ENCODE results near the gene COL16A1.
A peak's percentile ranks its signal among the peaks of the same experiment; 100 is the strongest.

COL16A1 gene

GRCh38 chr1:31644560-31645273, 59.1 kb downstream of the COL16A1 start, which contains the start of gene PEF1:
PEF1 (minus strand) TSS chr1:31644876; CDS start chr1:31644864, 12 bp downstream.
- ChIA-PET CTCF (interaction anchor here (0.9 to 3.5 kb wide), 6 partner anchors 12 to 144 kb away, joined by 3 to 22 read pairs (median 6); no protein-coding TSS in a partner anchor), POLR2A (interaction anchor here (0.8 to 1.9 kb wide), 8 partner anchors 53 to 154 kb away, joined by 3 to 8 read pairs (median 3); partner anchors contain the start of gene COL16A1)
- H3K4me3 ChIP-seq (ENCODE audit: low read depth, low read length) = peak within 1 kb of the TSS; percentile 98
- TF ChIP-seq CTCF (IDR thresholded peaks at IDR 0.05; ENCODE audit: insufficient read depth, low read length, missing control alignments) = no peak
- peak; percentile 82 for DNase-seq (ENCODE audit: low read depth, low spot score)

GRCh38 chr1:31643976-31644559, 59.7 kb downstream of the COL16A1 start:
- no peak for DNase-seq (ENCODE audit: low read depth, low spot score)
- CTCF ChIA-PET = interaction anchor here (0.9 to 3.5 kb wide), 5 partner anchors 12 to 145 kb away, joined by 3 to 22 read pairs (median 7); no protein-coding TSS in a partner anchor
- POLR2A ChIA-PET = interaction anchor here (1.0 to 1.9 kb wide), 5 partner anchors 60 to 154 kb away, joined by 3 to 8 read pairs (median 3); partner anchors contain the start of gene COL16A1
- peak overlapping the region; percentile 98 for H3K4me3 ChIP-seq (ENCODE audit: low read depth, low read length)
- no peak for TF ChIP-seq CTCF (IDR thresholded peaks at IDR 0.05; ENCODE audit: insufficient read depth, low read length, missing control alignments)

- CTCF ChIA-PET = interaction anchor here (0.7 to 3.5 kb wide), 9 partner anchors 11 to 146 kb away, joined by 3 to 22 read pairs (median 3); no protein-coding TSS in a partner anchor
- no peak overlapping the region for H3K4me3 ChIP-seq (ENCODE audit: low read depth, low read length)
- DNase-seq (ENCODE audit: low read depth, low spot score) = no peak
- POLR2A ChIA-PET = no interaction called here
- no peak for TF ChIP-seq CTCF (IDR thresholded peaks at IDR 0.05; ENCODE audit: insufficient read depth, low read length, missing control alignments)
Measured at GRCh38 chr1:31642897-31643296, 60.9 kb downstream of the COL16A1 start.

- no peak overlapping the region for H3K4me3 ChIP-seq (ENCODE audit: low read depth, low read length)
- DNase-seq (ENCODE audit: low read depth, low spot score) = no peak
- ChIA-PET POLR2A (no interaction called here), CTCF (interaction anchor here (0.7 to 3.5 kb wide), 8 partner anchors 10 to 103 kb away, joined by 3 to 22 read pairs (median 3); no protein-coding TSS in a partner anchor)
- no peak for TF ChIP-seq CTCF (IDR thresholded peaks at IDR 0.05; ENCODE audit: insufficient read depth, low read length, missing control alignments)
Measured at GRCh38 chr1:31642366-31642765, 61.5 kb downstream of the COL16A1 start.

- ChIA-PET POLR2A (no interaction called here), CTCF (interaction anchor here (0.6 to 5.3 kb wide), 5 partner anchors 8 to 148 kb away, joined by 3 to 27 read pairs (median 4); no protein-coding TSS in a partner anchor)
Measured at GRCh38 chr1:31640964-31641363, 62.9 kb downstream of the COL16A1 start.

More at GRCh38 chr1:31640964-31641363, 62.9 kb downstream of the COL16A1 start:
- no peak for TF ChIP-seq CTCF (IDR thresholded peaks at IDR 0.05; ENCODE audit: insufficient read depth, low read length, missing control alignments)
- H3K4me3 ChIP-seq (ENCODE audit: low read depth, low read length) = no peak overlapping the region
- no peak for DNase-seq (ENCODE audit: low read depth, low spot score)

Measured in AG04449 (cell line).